Liver (tissue), 9 donors: ENCODE results near the gene RAX2. TPM values are rescaled to one million over a fixed set of nuclear protein-coding genes. Genes with fewer than 3 reads are reported as not detected.

Experiments used
- DNase-seq: peaks from one replicate; pipeline ENCODE4 v3.0.0-alpha.2; 2017; ENCODE audit warnings: low spot score
- H3K27ac ChIP-seq, 2 donors: one replicate each; pipeline ENCODE4 v1.7.0; 2013; ENCODE audit warnings: inconsistent platforms in 2 of 2, low read length in 2 of 2, control low read depth in 1 of 2, low read depth in 1 of 2, mild to moderate bottlenecking in 1 of 2
- H3K27me3 ChIP-seq, 4 donors: one replicate each; pipeline versions ENCODE4 v1.6.1 to v1.7.0; 2013; ENCODE audit warnings: low read length in 3 of 4, inconsistent platforms in 1 of 4, mild to moderate bottlenecking in 1 of 4, moderate library complexity in 1 of 4; ENCODE audit not compliant: control insufficient read depth in 4 of 4, insufficient read depth in 4 of 4
- H3K36me3 ChIP-seq, 4 donors: one replicate each; pipeline versions ENCODE4 v1.6.1 to v1.7.0; 2013; ENCODE audit warnings: low read length in 3 of 4, mild to moderate bottlenecking in 3 of 4, low read depth in 1 of 4, moderate library complexity in 1 of 4; ENCODE audit not compliant: control insufficient read depth in 4 of 4, insufficient read depth in 3 of 4
- H3K4me1 ChIP-seq, 4 donors: one replicate each; pipeline versions ENCODE4 v1.6.1 to v1.7.0; 2013; ENCODE audit warnings: low read length in 3 of 4, mild to moderate bottlenecking in 3 of 4, moderate library complexity in 1 of 4; ENCODE audit not compliant: control insufficient read depth in 4 of 4, insufficient read depth in 4 of 4
- H3K4me3 ChIP-seq, 3 donors: one replicate each; pipeline versions ENCODE4 v1.6.1 to v1.7.0; 2013; ENCODE audit warnings: low read length in 3 of 3, control low read depth in 1 of 3, low read depth in 1 of 3, mild to moderate bottlenecking in 1 of 3
- H3K9ac ChIP-seq, 2 donors: one replicate each; pipeline ENCODE4 v1.7.0; 2013; ENCODE audit warnings: low read length in 2 of 2, mild to moderate bottlenecking in 2 of 2, moderate library complexity in 2 of 2, control low read depth in 1 of 2, low read depth in 1 of 2
- H3K9me3 ChIP-seq, 4 donors: one replicate each; pipeline versions ENCODE4 v1.6.1 to v1.7.0; 2013; ENCODE audit warnings: low read length in 3 of 4; ENCODE audit not compliant: control insufficient read depth in 4 of 4
- EGR1 ChIP-seq, 2 donors: IDR thresholded peaks; 2 replicates each; pipeline ENCODE4 v1.6.1; 2016 to 2018; ENCODE audit warnings: antibody characterized with exemption in 2 of 2, low read depth in 2 of 2
- FOXA1 ChIP-seq: IDR thresholded peaks from 2 replicates; pipeline ENCODE4 v1.6.1; 2016; ENCODE audit warnings: antibody characterized with exemption
- FOXA2 ChIP-seq: IDR thresholded peaks from 2 replicates; pipeline ENCODE4 v1.6.1; 2016; ENCODE audit warnings: antibody characterized with exemption
- HNF4A ChIP-seq, 2 donors: conservative IDR thresholded peaks; 2 replicates each; pipeline ENCODE4 v1.6.1; 2016; ENCODE audit warnings: antibody characterized with exemption in 2 of 2, mild to moderate bottlenecking in 2 of 2
- NR2F2 ChIP-seq: IDR thresholded peaks from 2 replicates; pipeline ENCODE4 v1.6.1; 2016; ENCODE audit warnings: antibody characterized with exemption
- RAD21 ChIP-seq, 2 donors: IDR thresholded peaks; 2 replicates each; pipeline ENCODE4 v1.6.1; 2016; ENCODE audit warnings: antibody characterized with exemption in 2 of 2, mild to moderate bottlenecking in 2 of 2
- SP1 ChIP-seq: IDR thresholded peaks from 2 replicates; pipeline ENCODE4 v1.6.1; 2018; ENCODE audit warnings: antibody characterized with exemption, mild to moderate bottlenecking
- TAF1 ChIP-seq: conservative IDR thresholded peaks from 2 replicates; pipeline ENCODE4 v1.6.1; 2016; ENCODE audit warnings: antibody characterized with exemption, mild to moderate bottlenecking
- YY1 ChIP-seq: IDR thresholded peaks from 2 replicates; pipeline ENCODE4 v1.6.1; 2016; ENCODE audit warnings: antibody characterized with exemption, mild to moderate bottlenecking
- WGBS: extraction: QIAGEN DNeasy Blood & Tissue Kit; methylation state at CpG from one replicate; pipeline ENCODE4 v1.1.7; 2013; 5-methylcytosine and 5-hydroxymethylcytosine counted together
- polyA plus RNA-seq, 2 donors: library from polyadenylated mRNA; stranded (reverse) in 1 of 2; unstranded in 1 of 2; fragments of 200-250 nt in 1 of 2; fragments of >200 nt in 1 of 2; fragmentation: Nextera tagmentation in 1 of 2; extraction: Ambion mirVana in 1 of 2; gene quantifications; one replicate each; pipeline versions ENCODE4 v1.2.1 to v1.2.3, GENCODE V29; 2013 to 2015
- total RNA-seq, 2 donors: library from RNA; depleted of rRNA; stranded (reverse); fragments of >200 nt; gene quantifications; one replicate each; pipeline ENCODE4 v1.2.3, GENCODE V29; 2014
- TF ChIP-seq, protein P1 (sequence below): fragments of 150-350 bp; IDR thresholded peaks from 2 replicates; pipeline ENCODE4 v1.5.1; 2017; ENCODE audit warnings: improper control_type of control experiment, low read depth, low read length; ENCODE audit not compliant: missing input control
- TF ChIP-seq, protein P2 (sequence below): IDR thresholded peaks from 2 replicates; pipeline ENCODE4 v1.6.1; 2016; ENCODE audit warnings: antibody characterized with exemption
- TF ChIP-seq, protein P3 (sequence below): IDR thresholded peaks from 2 replicates; pipeline ENCODE4 v1.6.1; 2016; ENCODE audit warnings: antibody characterized with exemption
- TF ChIP-seq, protein P4 (sequence below): IDR thresholded peaks from 2 replicates; pipeline ENCODE4 v1.6.1; 2016; ENCODE audit warnings: antibody characterized with exemption, mild to moderate bottlenecking
- donor health status: healthy.
- donor health status: healthy.
- donor health status: healthy.
- donor health status: healthy.
- donor health status: healthy.

The RAX2 gene
- total and polyA plus RNA-seq, 4 donors: not detected

DNA sequence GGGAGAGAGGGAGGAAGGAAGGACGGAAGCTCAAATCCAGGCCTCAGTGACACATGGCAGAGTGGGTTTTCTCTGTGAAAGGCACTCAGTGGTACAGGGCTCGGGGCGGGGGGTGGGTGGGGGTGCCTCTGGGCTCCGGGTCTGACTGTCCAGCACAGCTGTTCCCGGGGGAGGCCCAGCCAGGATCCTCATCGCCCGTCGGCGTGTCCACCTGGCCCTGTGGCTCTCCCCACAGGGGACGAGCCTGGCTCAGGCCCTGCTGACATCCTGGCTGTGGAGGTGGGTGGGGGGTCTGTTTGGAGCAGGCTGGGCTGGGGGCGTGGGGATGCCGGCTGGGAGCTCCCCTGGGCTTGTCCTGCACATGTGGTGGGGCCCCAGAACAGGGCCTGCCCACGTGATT lies 32.4 kb upstream of the RAX2 start:
- no peak for TF ChIP-seq SP1
- no peak for TF ChIP-seq EGR1 (IDR thresholded peaks at IDR 0.05; ENCODE audit: low read depth in 2 of 2)
- TF ChIP-seq, protein P1, sequence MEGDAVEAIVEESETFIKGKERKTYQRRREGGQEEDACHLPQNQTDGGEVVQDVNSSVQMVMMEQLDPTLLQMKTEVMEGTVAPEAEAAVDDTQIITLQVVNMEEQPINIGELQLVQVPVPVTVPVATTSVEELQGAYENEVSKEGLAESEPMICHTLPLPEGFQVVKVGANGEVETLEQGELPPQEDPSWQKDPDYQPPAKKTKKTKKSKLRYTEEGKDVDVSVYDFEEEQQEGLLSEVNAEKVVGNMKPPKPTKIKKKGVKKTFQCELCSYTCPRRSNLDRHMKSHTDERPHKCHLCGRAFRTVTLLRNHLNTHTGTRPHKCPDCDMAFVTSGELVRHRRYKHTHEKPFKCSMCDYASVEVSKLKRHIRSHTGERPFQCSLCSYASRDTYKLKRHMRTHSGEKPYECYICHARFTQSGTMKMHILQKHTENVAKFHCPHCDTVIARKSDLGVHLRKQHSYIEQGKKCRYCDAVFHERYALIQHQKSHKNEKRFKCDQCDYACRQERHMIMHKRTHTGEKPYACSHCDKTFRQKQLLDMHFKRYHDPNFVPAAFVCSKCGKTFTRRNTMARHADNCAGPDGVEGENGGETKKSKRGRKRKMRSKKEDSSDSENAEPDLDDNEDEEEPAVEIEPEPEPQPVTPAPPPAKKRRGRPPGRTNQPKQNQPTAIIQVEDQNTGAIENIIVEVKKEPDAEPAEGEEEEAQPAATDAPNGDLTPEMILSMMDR: no peak
- no peak for TF ChIP-seq HNF4A (conservative IDR thresholded peaks at IDR 0.05)
- no peak for TF ChIP-seq RAD21 (IDR thresholded peaks at IDR 0.05)
- no peak for TF ChIP-seq FOXA2
- TF ChIP-seq TAF1: no peak
- TF ChIP-seq YY1: no peak
- no peak for TF ChIP-seq NR2F2
- TF ChIP-seq, protein P2, sequence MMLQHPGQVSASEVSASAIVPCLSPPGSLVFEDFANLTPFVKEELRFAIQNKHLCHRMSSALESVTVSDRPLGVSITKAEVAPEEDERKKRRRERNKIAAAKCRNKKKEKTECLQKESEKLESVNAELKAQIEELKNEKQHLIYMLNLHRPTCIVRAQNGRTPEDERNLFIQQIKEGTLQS: no peak
- TF ChIP-seq, protein P3, sequence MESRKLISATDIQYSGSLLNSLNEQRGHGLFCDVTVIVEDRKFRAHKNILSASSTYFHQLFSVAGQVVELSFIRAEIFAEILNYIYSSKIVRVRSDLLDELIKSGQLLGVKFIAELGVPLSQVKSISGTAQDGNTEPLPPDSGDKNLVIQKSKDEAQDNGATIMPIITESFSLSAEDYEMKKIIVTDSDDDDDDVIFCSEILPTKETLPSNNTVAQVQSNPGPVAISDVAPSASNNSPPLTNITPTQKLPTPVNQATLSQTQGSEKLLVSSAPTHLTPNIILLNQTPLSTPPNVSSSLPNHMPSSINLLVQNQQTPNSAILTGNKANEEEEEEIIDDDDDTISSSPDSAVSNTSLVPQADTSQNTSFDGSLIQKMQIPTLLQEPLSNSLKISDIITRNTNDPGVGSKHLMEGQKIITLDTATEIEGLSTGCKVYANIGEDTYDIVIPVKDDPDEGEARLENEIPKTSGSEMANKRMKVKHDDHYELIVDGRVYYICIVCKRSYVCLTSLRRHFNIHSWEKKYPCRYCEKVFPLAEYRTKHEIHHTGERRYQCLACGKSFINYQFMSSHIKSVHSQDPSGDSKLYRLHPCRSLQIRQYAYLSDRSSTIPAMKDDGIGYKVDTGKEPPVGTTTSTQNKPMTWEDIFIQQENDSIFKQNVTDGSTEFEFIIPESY: no peak
- Histone ChIP-seq H3K27me3 (peaks cover 0 to 3% (median 1%) of the 10 kb centered on the region in 4 donors), H3K4me3 (no peak overlapping the region), H3K36me3 (no peaks in the 10 kb centered on the region), H3K4me1 (peaks cover 0 to 9% (median 0%) of the 10 kb centered on the region in 4 donors), H3K9me3 (no peaks in the 10 kb centered on the region), H3K9ac (no peak overlapping the region), H3K27ac (no peak overlapping the region)
- no peak for DNase-seq
- WGBS: 87% methylated on average over 13 of the region's 13 CpGs

DNA sequence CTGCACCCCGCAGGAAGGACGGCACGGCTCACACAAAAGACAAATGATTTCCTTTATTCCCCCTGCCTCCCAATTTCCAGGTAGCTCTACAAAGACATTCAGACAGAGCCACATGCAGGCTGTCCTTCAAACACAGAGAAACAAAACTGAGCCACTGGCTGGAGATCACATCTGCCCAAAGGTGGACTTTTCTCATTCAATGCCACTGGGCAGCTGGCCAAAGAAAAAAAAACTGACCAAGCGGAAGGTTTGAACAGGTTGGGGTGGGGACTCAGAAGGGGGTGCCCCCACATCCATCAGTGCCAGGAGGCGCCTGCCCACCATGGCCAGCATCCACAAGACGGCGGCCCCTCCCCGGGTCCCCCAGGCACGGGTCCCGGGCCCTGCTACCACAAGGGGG lies 32.0 kb upstream of the RAX2 start:
- H3K9ac ChIP-seq: no peak overlapping the region
- no peaks in the 10 kb centered on the region for H3K9me3 ChIP-seq
- H3K4me1 ChIP-seq: peaks cover 0 to 9% (median 0%) of the 10 kb centered on the region in 4 donors
- no peak for DNase-seq
- no peak overlapping the region for H3K4me3 ChIP-seq
- WGBS: 77% methylated on average over 10 of the region's 10 CpGs
- H3K27ac ChIP-seq: no peak overlapping the region
- TF ChIP-seq SP1 (no peak), HNF4A (conservative IDR thresholded peaks at IDR 0.05) (no peak), NR2F2 (no peak), FOXA1 (no peak)
- TF ChIP-seq, protein P2: no peak
- TF ChIP-seq, protein P4, sequence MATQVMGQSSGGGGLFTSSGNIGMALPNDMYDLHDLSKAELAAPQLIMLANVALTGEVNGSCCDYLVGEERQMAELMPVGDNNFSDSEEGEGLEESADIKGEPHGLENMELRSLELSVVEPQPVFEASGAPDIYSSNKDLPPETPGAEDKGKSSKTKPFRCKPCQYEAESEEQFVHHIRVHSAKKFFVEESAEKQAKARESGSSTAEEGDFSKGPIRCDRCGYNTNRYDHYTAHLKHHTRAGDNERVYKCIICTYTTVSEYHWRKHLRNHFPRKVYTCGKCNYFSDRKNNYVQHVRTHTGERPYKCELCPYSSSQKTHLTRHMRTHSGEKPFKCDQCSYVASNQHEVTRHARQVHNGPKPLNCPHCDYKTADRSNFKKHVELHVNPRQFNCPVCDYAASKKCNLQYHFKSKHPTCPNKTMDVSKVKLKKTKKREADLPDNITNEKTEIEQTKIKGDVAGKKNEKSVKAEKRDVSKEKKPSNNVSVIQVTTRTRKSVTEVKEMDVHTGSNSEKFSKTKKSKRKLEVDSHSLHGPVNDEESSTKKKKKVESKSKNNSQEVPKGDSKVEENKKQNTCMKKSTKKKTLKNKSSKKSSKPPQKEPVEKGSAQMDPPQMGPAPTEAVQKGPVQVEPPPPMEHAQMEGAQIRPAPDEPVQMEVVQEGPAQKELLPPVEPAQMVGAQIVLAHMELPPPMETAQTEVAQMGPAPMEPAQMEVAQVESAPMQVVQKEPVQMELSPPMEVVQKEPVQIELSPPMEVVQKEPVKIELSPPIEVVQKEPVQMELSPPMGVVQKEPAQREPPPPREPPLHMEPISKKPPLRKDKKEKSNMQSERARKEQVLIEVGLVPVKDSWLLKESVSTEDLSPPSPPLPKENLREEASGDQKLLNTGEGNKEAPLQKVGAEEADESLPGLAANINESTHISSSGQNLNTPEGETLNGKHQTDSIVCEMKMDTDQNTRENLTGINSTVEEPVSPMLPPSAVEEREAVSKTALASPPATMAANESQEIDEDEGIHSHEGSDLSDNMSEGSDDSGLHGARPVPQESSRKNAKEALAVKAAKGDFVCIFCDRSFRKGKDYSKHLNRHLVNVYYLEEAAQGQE: no peak
- TF ChIP-seq, protein P1: no peak
- H3K27me3 ChIP-seq: peaks cover 0 to 3% (median 1%) of the 10 kb centered on the region in 4 donors
- no peaks in the 10 kb centered on the region for H3K36me3 ChIP-seq
